HG02981 (cell line): ENCODE measurements around the gene METTL4.

Experiments used
- ATAC-seq: cut with Tn5 transposase; IDR thresholded peaks from one replicate; pipeline ENCODE4 v1.9.1; 2021; ENCODE audit warnings: mild to moderate bottlenecking, moderate library complexity; ENCODE audit not compliant: unreplicated experiment

The METTL4 gene

DNA sequence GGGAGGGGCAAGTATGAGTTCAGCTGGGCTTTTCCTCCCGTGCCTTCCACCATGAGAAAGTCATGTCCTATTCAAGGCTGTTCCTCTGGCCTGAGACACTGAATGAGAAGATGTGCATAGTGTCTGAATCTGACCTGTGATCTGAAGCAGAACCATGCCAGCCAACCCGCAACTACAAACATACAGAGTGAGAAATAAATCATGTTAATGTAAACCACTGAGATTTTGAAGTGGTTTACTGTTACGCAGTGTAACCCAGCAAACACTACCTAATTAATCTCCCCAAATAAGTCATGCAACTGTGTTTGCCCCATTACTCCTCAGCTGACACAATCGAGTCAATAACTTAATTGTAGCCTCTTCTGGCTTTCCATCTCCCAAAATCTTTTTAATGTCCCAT, 49.2 kb downstream of the METTL4 start:
- peak; percentile 83 for ATAC-seq

DNA sequence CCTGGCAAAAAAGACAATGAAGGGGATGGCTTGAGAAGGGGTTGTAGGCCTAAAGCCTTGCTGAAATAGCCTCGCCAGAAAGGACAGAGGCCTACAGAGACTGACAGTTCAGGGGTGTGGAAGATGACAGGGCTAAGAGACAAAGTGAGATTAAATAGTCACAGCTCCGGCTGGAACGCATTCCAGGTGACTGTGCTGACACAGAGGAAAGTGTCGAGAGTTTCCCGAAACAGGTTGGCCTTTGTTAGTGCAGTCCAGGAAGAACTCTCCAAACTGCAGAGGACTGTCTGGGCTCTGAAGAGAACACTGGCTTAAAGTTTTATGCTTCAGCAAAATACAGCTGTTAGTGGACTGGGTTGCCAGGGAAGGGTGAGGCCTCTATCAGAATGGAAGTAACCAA, 52.8 kb downstream of the METTL4 start:
- ATAC-seq = no peak

DNA sequence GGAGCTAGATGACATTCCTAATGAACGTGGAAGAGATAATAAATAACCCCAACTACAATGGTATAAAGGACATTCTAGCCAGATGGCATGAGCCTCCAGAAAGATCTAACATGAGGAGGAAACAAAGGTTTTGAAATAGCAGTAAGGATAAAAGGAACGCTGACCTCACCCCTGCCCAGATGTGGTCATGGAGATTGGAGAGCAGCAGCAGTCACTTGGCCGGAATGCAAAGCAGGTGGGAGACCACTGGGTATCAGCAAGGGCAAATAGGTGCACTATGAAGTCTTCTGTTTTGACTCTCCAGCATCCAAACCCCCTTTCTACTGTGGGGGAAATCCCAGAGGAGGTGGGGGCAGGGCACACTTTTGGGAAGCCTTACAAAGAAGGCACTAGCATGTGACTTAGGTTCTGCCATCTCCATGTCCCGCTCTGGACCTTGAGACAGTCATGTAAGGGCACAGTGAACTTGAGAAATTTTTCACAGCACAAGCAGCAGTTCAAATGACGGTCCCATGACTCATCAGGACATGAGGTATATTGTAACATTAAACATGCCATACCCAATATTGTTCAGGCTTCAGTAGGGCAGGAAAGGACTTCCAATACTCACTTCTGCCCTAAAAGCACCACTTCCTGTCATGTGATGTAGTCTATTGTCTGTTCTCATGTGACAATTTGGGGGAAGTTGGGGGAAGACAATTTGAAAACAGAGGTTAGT, 55.2 kb downstream of the METTL4 start:
- peak; percentile 49 for ATAC-seq

DNA sequence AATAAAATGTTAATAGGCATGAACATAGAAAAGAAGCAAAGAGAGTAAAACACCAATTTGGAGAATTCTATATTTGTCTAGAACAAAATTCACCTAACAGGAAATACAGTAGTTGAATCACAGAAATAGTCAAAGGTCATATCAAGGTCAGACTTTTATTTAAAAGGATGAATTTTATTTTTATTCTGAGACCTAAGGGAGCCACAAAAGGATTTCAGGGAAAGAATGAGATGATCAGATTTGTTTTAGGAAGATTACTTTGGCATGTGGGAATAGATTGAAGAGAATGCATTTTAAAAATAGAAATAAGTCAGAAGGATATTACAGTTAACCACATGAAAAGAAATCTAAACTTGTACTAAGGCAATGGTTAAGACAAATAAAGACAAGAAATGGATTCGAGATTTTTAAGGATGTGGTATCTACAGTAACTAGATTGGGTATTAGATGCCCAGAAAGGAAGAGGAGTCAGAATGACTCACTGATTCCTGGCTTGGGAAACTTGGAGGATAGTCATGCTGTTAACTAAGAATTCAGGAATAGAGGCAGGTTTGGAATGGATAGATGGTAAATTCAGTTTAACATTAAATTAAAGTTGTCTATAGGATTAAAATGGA, 56.0 kb downstream of the METTL4 start:
- ATAC-seq = no peak

DNA sequence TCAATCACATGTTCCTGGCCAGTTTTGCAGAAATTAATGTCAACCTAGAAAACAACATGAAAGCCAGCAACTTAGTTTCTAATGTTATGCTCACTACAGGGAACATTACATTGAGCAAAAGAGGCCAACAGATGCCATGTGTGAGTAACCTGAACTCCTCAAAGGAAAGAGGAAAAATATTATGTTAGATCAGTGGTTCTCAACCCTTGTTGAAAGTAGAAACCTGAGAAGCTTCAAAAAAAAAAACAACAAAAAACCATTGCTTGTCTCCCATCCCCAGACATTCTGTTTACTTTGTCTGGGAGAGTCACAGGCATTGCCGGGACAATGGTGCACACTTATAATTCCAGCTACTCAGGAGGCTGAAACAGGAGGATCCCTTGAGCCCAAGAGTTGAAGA, 57.7 kb downstream of the METTL4 start:
- ATAC-seq = no peak

DNA sequence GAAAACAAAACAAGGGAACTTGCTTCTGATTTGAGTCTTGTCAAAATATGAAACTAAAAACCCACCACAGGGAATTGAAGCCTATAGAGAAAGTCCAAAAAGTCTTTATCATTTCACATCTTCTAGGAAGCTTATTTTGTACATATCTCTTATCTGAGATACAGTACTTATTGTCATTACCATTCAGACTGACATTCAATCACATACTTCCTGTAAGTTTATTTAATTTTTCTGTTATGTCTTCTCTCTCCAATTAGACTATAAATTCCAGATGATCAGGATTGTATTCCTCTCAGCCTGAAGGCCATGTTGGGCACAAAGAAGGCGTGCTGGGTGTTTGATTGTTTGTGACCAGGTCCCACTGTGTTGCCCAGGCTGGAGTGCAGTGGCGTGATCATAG, 59.2 kb downstream of the METTL4 start:
- ATAC-seq = no peak

DNA sequence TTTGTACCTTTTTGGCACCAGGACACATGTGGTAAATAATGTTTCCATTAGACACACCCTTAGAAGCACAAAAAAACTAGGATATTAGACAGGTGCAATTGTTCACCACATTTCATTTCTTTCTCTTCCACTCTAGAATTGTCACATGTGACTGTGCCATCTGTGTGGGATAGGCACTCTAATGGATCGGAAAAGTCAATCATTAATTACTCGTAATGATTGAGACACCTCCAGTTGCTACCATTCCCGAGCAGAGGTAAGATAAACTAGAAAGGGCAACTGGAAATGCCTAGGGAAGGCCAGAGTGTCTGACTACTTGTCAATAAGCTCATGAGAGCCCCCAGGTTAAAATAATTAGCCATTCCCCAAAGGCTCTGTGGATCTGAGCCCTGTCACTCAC, 59.9 kb downstream of the METTL4 start:
- ATAC-seq = no peak

DNA sequence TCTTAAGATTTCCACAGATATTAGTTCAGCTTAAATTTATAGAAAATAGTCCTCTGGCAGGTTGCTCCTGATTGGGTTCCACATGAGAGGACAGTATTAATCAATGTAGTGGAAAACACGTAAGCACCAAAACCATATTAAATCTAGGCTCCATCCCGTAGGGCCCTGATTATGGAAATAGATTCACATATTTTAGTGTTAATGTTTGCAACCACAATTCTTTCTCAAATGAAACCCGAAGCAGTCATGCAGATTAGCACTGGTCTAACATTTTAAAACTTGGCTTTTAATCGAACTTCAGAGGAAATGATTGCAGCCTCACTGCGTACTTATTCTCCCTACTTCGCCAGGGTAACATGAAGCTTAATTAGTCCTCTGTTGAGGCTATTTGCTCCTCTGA, 60.9 kb downstream of the METTL4 start:
- no peak for ATAC-seq

DNA sequence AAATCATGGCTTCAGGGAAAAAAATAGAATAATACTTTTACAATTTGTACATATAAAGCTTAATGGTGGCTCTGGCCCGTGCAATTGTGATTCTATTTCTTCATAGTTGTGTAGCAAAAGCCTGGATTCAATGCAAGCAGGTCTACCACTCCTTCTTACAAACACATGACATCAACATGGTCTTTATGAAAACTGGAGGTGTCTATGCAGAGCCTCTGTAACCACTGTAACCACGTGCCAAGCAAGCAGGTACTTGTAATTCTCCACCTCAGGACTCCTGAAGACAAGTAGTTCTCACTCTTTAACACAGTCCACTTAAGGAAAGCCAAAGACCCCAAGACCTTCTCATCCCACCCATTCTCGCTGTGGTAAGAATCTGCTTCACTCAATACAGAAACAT, 62.6 kb downstream of the METTL4 start:
- no peak for ATAC-seq

DNA sequence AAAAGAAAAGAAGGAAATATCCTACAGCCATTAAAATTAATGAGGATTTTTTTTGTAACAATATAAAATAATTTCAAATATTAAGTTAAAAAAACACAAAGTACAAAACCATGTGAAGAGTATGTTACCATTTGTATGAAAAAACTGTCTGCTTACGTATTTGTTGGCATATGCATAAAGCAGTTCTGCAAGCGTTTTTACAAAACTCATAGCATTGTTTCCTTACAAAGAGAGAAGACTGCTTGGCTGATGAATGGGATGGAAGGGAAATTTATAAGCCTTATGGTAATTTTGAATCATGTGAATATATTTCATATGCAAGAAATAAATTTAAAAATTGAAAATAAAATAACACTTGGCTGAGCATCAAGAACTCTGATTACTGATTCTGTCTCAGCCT, 63.1 kb downstream of the METTL4 start:
- ATAC-seq = no peak

DNA sequence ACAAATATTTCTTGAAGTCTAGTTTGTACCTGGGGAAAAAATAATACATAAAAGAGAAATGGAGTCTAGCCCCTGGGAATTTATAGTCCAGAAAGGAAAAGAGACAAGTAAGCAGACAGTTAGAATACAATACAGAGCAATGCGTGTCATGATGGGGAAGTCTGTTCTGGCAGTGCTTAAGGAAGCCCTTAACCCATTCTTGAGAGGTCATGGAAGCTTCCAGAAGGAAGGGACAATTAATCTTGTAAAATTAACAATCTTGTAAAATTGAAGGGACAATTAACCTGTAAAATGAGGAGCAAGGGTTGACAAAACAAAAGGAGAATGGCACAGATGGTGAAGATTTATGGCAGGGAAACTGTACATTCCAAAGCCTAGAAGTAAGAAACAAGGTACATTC, 66.7 kb downstream of the METTL4 start:
- ATAC-seq = no peak

DNA sequence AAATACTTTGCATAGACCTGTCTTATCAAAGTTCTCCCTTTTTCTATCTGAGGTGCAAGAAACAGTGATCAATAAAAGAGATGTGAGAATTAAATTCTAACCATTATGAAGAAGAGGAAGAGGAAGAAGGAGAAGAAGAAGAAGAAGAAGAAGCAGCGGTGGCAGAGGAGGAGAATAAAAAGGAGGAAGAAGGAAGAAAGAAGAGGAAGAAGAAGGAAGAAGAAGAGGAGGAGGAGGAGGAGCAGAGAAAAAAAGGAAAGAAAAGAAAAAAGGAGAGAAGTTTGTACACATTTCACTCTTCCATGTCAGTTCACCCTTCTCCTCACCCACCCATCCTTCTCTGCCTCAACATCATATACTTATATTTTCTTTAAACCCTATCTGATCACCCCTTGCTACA, 68.4 kb downstream of the METTL4 start:
- no peak for ATAC-seq

DNA sequence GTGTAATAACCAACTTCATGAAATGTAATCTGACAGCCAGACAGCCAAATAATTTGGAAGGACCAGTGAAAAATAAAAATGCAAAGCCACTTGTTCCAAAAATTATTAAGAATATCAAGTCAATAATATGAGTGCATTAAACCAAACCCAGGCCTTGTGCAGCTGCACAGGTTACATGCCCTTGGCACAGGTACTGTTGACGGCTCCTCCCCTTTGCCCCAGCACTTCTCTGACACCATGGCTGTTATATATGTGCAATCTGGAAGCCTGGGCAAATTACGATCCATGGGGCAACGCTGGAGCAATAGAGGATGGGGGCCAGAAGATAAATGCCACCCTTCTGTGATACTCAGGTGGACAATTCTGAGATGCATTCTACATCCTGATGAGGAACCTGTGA, 68.9 kb downstream of the METTL4 start:
- no peak for ATAC-seq

DNA sequence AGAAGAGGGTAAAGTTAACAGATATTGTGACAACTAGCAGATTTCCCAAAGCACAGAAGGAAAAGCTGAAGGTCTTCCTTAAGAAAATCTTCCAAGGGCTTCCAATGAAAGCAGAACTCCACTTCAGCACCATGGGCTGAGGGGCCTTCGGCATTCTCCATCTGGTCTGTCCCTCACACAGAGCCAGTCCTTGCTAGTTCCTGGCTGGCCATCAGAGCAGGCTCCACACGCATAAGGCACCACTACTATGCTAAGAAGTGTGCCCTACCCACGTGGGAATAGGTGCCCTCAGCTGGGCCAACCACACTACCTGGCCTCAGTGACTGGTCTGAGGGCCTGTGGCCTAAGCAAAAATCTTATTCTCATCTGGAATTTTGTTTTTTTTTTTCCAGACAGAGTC, 73.5 kb downstream of the METTL4 start:
- ATAC-seq = no peak

DNA sequence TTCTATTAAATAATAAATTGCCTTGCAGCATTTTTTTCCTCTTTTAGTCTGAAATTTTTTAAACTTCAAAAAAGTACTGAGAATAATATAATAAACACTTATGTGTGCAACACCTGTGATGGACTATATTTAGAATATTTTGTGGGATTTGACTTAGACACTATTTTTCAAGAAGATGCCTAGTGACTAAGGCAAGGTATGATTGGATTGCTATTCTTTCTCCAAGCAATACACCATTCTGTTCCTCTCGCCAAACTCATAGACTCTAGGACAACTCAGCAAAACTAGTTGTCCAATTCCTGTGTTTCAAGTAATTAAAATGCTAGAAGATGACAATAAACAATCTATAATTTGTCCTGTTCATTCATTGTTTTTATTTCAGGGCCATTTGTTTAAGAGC, 75.9 kb downstream of the METTL4 start:
- no peak for ATAC-seq

DNA sequence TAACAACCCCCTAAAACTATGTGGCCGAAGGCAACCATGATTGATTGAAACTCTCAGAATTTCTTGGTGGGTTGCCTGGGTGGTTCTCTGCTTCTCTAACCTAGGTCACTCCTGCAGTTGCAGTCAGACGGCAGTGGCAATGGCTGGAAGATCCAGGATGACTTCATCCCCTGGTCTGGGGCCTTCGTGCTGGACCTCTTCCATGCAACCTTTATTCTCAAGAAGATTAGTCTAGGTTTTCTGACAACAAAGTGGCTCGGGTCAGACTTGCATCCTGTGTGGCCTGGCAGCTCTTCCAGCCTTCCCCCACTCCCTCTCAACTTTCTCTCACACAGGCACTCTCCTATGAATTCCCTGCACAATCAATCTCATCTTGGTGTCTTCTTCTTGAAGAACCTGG, 76.4 kb downstream of the METTL4 start:
- no peak for ATAC-seq
